Ishikawa (cell line): ENCODE results near the gene ARPC5L.

Experiments
- CEBPB ChIP-seq: IDR thresholded peaks from 2 replicates; pipeline ENCODE4 v1.6.1; 2012
- CREB1 ChIP-seq: IDR thresholded peaks from 2 replicates; pipeline ENCODE4 v1.6.1; 2012; ENCODE audit warnings: low read depth
- EGR1 ChIP-seq: IDR thresholded peaks from 2 replicates; pipeline ENCODE4 v1.6.1; 2012
- EP300 ChIP-seq: IDR thresholded peaks from 2 replicates; pipeline ENCODE4 v1.6.1; 2012; ENCODE audit warnings: borderline replicate concordance
- FOXM1 ChIP-seq: IDR thresholded peaks from 2 replicates; pipeline ENCODE4 v1.6.1; 2012; ENCODE audit warnings: low read depth, borderline replicate concordance
- NFIC ChIP-seq: IDR thresholded peaks from 2 replicates; pipeline ENCODE4 v1.6.1; 2012
- RAD21 ChIP-seq: IDR thresholded peaks from 2 replicates; pipeline ENCODE4 v1.6.1; 2012; ENCODE audit warnings: low read depth
- TAF1 ChIP-seq: IDR thresholded peaks from 2 replicates; pipeline ENCODE4 v1.6.1; 2012; ENCODE audit warnings: low read depth, mild to moderate bottlenecking
- TCF12 ChIP-seq: IDR thresholded peaks from 2 replicates; pipeline ENCODE4 v1.6.1; 2012; ENCODE audit warnings: low read depth
- TEAD4 ChIP-seq: IDR thresholded peaks from 2 replicates; pipeline ENCODE4 v1.6.1; 2012
- YY1 ChIP-seq: IDR thresholded peaks from 2 replicates; pipeline ENCODE4 v1.6.1; 2012; ENCODE audit warnings: low read depth
- ZBTB7A ChIP-seq: IDR thresholded peaks from 2 replicates; pipeline ENCODE4 v1.6.1; 2012; ENCODE audit warnings: low read depth
- TF ChIP-seq, protein P1 (sequence below): IDR thresholded peaks from 2 replicates; pipeline ENCODE4 v1.6.1; 2012
- TF ChIP-seq, protein P2 (sequence below): IDR thresholded peaks from 2 replicates; pipeline ENCODE4 v1.6.1; 2012
- TF ChIP-seq, protein P3 (sequence below): IDR thresholded peaks from 2 replicates; pipeline ENCODE4 v1.6.1; 2012; ENCODE audit warnings: low read depth, mild to moderate bottlenecking

ARPC5L gene

DNA sequence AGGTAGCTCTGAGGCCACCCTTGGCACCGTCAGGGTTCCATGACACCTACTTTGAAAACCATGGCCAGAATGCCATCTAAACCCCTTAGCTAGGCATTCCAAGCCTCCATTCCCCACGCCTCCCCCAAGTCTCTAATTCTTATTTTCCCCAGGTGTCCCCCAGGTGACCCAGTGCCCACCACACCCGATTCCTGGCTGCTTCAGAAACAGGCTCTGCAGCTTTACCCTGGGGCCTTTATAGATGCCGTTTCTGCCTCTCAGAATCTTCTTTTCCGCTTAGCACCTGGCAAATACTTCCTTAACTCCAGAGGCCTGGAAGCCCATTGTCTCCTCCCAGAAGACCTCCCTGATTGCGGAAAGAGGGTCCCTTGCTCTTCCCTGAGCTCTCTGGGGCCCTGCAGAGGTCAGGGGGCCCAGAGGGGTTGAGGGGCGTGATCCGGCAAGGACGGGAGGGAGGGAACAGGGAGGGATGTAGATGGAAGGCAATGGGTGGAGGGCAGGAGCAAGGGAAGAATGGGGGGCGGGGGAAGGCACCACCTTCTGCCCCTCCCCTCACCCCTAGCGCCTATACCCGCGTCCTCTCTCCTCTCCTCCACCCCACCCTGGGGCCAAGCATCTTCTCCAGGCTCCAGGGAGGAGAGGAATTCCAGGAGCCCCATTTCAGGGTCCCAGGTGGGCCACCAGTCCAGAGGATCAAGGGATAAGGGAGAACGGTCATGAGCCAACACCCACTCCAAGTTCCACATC is 20.7 kb upstream of the ARPC5L start:
- TF ChIP-seq FOXM1 (no peak), TAF1 (no peak), YY1 (no peak), CREB1 (no peak), TCF12 (no peak), ZBTB7A (no peak), CEBPB (no peak), RAD21 (no peak), EP300 (no peak), TEAD4 (no peak), NFIC (no peak)
- TF ChIP-seq, protein P1, sequence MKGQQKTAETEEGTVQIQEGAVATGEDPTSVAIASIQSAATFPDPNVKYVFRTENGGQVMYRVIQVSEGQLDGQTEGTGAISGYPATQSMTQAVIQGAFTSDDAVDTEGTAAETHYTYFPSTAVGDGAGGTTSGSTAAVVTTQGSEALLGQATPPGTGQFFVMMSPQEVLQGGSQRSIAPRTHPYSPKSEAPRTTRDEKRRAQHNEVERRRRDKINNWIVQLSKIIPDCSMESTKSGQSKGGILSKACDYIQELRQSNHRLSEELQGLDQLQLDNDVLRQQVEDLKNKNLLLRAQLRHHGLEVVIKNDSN, result no peak
- TF ChIP-seq, protein P2, sequence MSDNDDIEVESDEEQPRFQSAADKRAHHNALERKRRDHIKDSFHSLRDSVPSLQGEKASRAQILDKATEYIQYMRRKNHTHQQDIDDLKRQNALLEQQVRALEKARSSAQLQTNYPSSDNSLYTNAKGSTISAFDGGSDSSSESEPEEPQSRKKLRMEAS, result no peak

DNA sequence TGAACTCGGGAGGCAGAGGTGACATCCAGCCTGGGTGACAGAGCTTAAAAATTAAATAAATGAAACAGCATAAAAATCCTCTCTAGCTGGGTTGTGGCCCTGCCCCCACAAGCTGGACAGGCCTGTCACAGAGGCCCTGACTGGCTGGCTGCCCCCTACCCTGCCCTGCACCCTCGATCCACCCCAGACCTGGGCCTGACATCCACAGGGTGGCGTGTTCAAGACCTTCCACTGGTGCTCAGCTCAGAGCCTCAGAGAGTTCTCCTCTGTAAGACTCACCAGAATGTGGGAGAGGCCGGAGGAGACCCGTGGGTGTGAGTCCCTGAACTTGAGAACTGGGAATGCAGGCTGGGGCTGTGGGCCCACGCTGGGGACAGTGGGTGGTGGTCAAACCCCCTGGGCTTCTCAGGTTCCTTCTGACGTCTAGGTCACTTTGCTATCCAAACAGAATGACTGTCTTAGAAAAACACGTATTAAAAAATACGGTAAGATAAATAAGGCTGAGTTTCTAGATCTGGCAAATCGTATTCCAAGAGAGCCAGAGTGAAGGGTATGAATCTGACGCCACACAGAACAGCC is 18.4 kb upstream of the ARPC5L start:
- TF ChIP-seq NFIC (no peak), TCF12 (no peak), CEBPB (no peak), YY1 (no peak), RAD21 (no peak), TEAD4 (no peak), ZBTB7A (no peak), EGR1 (no peak), EP300 (no peak), FOXM1 (no peak), CREB1 (no peak), TAF1 (no peak)
- TF ChIP-seq, protein P1, result no peak
- TF ChIP-seq, protein P2, result no peak
- TF ChIP-seq, protein P3, sequence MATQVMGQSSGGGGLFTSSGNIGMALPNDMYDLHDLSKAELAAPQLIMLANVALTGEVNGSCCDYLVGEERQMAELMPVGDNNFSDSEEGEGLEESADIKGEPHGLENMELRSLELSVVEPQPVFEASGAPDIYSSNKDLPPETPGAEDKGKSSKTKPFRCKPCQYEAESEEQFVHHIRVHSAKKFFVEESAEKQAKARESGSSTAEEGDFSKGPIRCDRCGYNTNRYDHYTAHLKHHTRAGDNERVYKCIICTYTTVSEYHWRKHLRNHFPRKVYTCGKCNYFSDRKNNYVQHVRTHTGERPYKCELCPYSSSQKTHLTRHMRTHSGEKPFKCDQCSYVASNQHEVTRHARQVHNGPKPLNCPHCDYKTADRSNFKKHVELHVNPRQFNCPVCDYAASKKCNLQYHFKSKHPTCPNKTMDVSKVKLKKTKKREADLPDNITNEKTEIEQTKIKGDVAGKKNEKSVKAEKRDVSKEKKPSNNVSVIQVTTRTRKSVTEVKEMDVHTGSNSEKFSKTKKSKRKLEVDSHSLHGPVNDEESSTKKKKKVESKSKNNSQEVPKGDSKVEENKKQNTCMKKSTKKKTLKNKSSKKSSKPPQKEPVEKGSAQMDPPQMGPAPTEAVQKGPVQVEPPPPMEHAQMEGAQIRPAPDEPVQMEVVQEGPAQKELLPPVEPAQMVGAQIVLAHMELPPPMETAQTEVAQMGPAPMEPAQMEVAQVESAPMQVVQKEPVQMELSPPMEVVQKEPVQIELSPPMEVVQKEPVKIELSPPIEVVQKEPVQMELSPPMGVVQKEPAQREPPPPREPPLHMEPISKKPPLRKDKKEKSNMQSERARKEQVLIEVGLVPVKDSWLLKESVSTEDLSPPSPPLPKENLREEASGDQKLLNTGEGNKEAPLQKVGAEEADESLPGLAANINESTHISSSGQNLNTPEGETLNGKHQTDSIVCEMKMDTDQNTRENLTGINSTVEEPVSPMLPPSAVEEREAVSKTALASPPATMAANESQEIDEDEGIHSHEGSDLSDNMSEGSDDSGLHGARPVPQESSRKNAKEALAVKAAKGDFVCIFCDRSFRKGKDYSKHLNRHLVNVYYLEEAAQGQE, result no peak

DNA sequence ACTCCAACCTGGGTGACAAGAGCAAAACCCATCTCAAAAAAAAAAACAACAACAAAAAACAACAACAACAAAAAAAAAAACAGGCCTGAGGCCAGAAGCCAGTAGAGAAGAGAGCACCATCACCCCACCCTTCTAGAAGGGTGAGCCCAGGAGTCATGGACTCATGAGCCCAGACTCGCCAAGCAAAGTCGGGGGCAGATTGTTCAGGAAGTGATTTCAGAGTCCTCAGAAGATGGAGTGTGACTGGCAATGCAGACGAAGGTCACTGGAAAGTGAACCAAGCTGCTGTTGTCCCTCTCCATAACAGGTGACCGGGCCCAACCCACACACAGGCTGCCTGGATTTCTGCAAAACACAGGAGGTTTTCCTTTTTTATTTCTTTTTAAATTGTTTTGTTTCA is 17.6 kb upstream of the ARPC5L start:
- TF ChIP-seq, protein P1, result no peak
- TF ChIP-seq EGR1, result no peak
- TF ChIP-seq CREB1, result no peak
- TF ChIP-seq, protein P3, result no peak
- TF ChIP-seq NFIC, result no peak
- TF ChIP-seq EP300, result no peak
- no peak for TF ChIP-seq TEAD4
- no peak for TF ChIP-seq CEBPB
- TF ChIP-seq, protein P2, result no peak
- TF ChIP-seq RAD21, result no peak
- TF ChIP-seq FOXM1, result no peak
- TF ChIP-seq YY1, result no peak

DNA sequence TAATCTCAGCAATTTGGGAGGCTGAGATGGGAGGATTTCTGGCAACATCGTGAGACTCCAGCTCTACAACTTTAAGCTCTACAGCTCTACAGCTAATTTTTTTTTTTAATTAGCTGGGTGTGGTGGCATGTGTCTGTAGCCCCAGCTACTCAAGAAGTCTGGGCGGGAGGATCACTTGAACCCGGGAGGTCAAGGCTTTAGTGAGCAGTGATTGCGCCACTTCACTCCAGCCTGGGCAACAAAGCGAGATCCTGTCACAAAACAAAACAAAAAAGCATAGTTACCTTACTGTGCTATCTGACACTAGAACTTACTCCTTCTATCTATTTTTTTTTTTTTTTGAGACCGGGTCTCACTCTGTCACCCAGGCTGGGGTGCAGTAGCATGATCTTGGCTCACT is 15.0 kb upstream of the ARPC5L start:
- TF ChIP-seq EP300 (no peak), CEBPB (no peak), TAF1 (no peak), ZBTB7A (no peak), FOXM1 (no peak), YY1 (no peak), TEAD4 (no peak), NFIC (no peak), RAD21 (no peak), CREB1 (no peak), TCF12 (no peak), EGR1 (no peak)
- TF ChIP-seq, protein P1, result no peak
- TF ChIP-seq, protein P2, result no peak
- TF ChIP-seq, protein P3, result no peak
